H1 (cell line): ENCODE results near the gene MMS19. TPM values are rescaled to one million over a fixed set of nuclear protein-coding genes. Genes with fewer than 3 reads are reported as not detected.

Experiments used
- CTCF ChIA-PET: fragments of 300-600 bp; sonication (Branson Sonifier 250); formaldehyde crosslinking; loops from one replicate; lab custom pipeline; 2021; ENCODE audit not compliant: partially characterized antibody; lab: Charles Lee
- POLR2A ChIA-PET: fragments of 300-600 bp; sonication (Branson Sonifier 250); formaldehyde crosslinking; loops from one replicate; lab custom pipeline; 2021; ENCODE audit warnings: inconsistent platforms; ENCODE audit not compliant: partially characterized antibody; lab: Charles Lee
- DNase-seq, 2 experiments: peaks; one replicate each; pipeline versions ENCODE4 v3.0.0 to v3.0.0-alpha.2; 2010 to 2022; ENCODE audit warnings: low spot score in 2 of 2, low read depth in 1 of 2, mixed read lengths in 1 of 2
- FAIRE-seq: peaks from 2 replicates; lab custom pipeline; 2011; peaks lifted over from hg19 to GRCh38; lab: Jason Lieb, UNC
- H2AFZ ChIP-seq: 2 replicates; pipeline ENCODE4 v1.8.1; 2012; ENCODE audit warnings: low read length, inconsistent platforms
- H2AK5ac ChIP-seq: 2 replicates; pipeline ENCODE4 v1.6.1; 2013; ENCODE audit warnings: low read depth, low read length
- H2BK120ac ChIP-seq: replicated peaks from 2 replicates; pipeline ENCODE3; 2013; ENCODE audit warnings: low read depth, low read length, inconsistent platforms
- H2BK12ac ChIP-seq: 2 replicates; pipeline ENCODE4 v1.6.1; 2013; ENCODE audit warnings: low read depth, low read length
- H2BK15ac ChIP-seq: 2 replicates; pipeline ENCODE4 v1.6.1; 2013; ENCODE audit warnings: low read length
- H2BK20ac ChIP-seq: 2 replicates; pipeline ENCODE4 v1.6.1; 2013; ENCODE audit warnings: low read length
- H2BK5ac ChIP-seq: 2 replicates; pipeline ENCODE4 v1.6.1; 2013; ENCODE audit warnings: low read depth, low read length
- H3K14ac ChIP-seq: 2 replicates; pipeline ENCODE4 v1.6.1; 2013; ENCODE audit warnings: inconsistent platforms; ENCODE audit not compliant: insufficient read length
- H3K18ac ChIP-seq: 2 replicates; pipeline ENCODE4 v1.6.1; 2013; ENCODE audit warnings: low read length; ENCODE audit errors: extremely low read depth
- H3K23ac ChIP-seq: 2 replicates; pipeline ENCODE4 v1.6.1; 2013; ENCODE audit warnings: inconsistent platforms; ENCODE audit not compliant: insufficient read length
- H3K23me2 ChIP-seq: 2 replicates; pipeline ENCODE4 v1.6.1; 2013; ENCODE audit warnings: low read depth, low read length
- H3K27ac ChIP-seq: 2 replicates; pipeline ENCODE4 v1.6.1; 2011; ENCODE audit warnings: low read depth, low read length, inconsistent platforms
- H3K27me3 ChIP-seq, 4 experiments: replicated peaks in 1 of 4; 1 replicate in 1 of 4; 2 replicates in 3 of 4; pipeline versions ENCODE4 v1.6.1 to v1.8.1; 2011 to 2013; ENCODE audit warnings: low read length in 3 of 4, mild to moderate bottlenecking in 3 of 4, inconsistent platforms in 2 of 4, mixed read lengths in 2 of 4, moderate library complexity in 1 of 4; ENCODE audit not compliant: control insufficient read depth in 3 of 4, insufficient read depth in 3 of 4; ENCODE audit errors: extremely low read depth in 1 of 4
- H3K36me3 ChIP-seq, 4 experiments: 2 replicates each; pipeline versions ENCODE4 v1.6.1 to v1.8.1; 2011 to 2013; ENCODE audit warnings: mild to moderate bottlenecking in 4 of 4, low read length in 3 of 4, moderate library complexity in 2 of 4, control low read depth in 1 of 4, inconsistent platforms in 1 of 4; ENCODE audit not compliant: insufficient read depth in 4 of 4, control insufficient read depth in 2 of 4
- H3K4ac ChIP-seq: replicated peaks from 2 replicates; pipeline ENCODE3; 2013; ENCODE audit warnings: low read length, low read depth, mixed read lengths, inconsistent platforms; ENCODE audit not compliant: insufficient read length
- H3K4me1 ChIP-seq, 4 experiments: replicated peaks in 1 of 4; 1 replicate in 1 of 4; 2 replicates in 3 of 4; pipeline versions ENCODE4 v1.6.1 to v1.8.1; 2011 to 2013; ENCODE audit warnings: low read length in 3 of 4, inconsistent platforms in 2 of 4, mixed read lengths in 1 of 4; ENCODE audit not compliant: insufficient read depth in 4 of 4, control insufficient read depth in 3 of 4
- H3K4me2 ChIP-seq, 2 experiments: 2 replicates each; pipeline versions ENCODE4 v1.6.1 to v1.8.1; 2011 to 2013; ENCODE audit warnings: low read depth in 2 of 2, low read length in 2 of 2, control low read depth in 1 of 2, inconsistent platforms in 1 of 2, mild to moderate bottlenecking in 1 of 2; ENCODE audit not compliant: insufficient read depth in 1 of 2
- H3K4me3 ChIP-seq, 4 experiments: fragments of 200-600, 300-600 bp in 1 of 4; sonication (generic), shearing (Covaris generic), sonication (Bioruptor Twin) in 1 of 4; 2 replicates each; pipeline versions ENCODE4 v1.5.1 to v1.8.1; 2011 to 2016; ENCODE audit warnings: low read length in 4 of 4, low read depth in 3 of 4, control low read depth in 2 of 4, inconsistent platforms in 2 of 4, mild to moderate bottlenecking in 2 of 4, mixed read lengths in 1 of 4, moderate library complexity in 1 of 4; ENCODE audit not compliant: insufficient read depth in 2 of 4; ENCODE audit errors: extremely low read depth in 1 of 4
- H3K56ac ChIP-seq: replicated peaks from 2 replicates; pipeline ENCODE3; 2013; ENCODE audit warnings: low read depth, mild to moderate bottlenecking, mixed read lengths, low read length, inconsistent platforms; ENCODE audit not compliant: insufficient read length
- H3K79me1 ChIP-seq: 2 replicates; pipeline ENCODE4 v1.6.1; 2013; ENCODE audit warnings: low read depth, low read length, control low read depth
- H3K79me2 ChIP-seq, 2 experiments: 2 replicates each; pipeline versions ENCODE4 v1.6.1 to v1.8.1; 2012 to 2013; ENCODE audit warnings: low read length in 2 of 2, mild to moderate bottlenecking in 2 of 2, inconsistent platforms in 1 of 2; ENCODE audit not compliant: insufficient read depth in 2 of 2, control insufficient read depth in 1 of 2
- H3K9ac ChIP-seq, 4 experiments: replicated peaks in 1 of 4; 1 replicate in 1 of 4; 2 replicates in 3 of 4; pipeline versions ENCODE4 v1.6.1 to v1.8.1; 2011 to 2013; ENCODE audit warnings: low read depth in 3 of 4, low read length in 3 of 4, control low read depth in 2 of 4, mild to moderate bottlenecking in 2 of 4, moderate library complexity in 2 of 4, inconsistent platforms in 1 of 4; ENCODE audit errors: extremely low read depth in 1 of 4
- H3K9me3 ChIP-seq, 2 experiments: 2 replicates each; pipeline versions ENCODE4 v1.6.1 to v1.8.1; 2012 to 2013; ENCODE audit warnings: mild to moderate bottlenecking in 2 of 2, moderate library complexity in 2 of 2, control low read depth in 1 of 2, inconsistent platforms in 1 of 2, low read depth in 1 of 2, low read length in 1 of 2, mixed read lengths in 1 of 2; ENCODE audit not compliant: insufficient read depth in 2 of 2
- H4K20me1 ChIP-seq, 2 experiments: replicated peaks in 1 of 2; 2 replicates each; pipeline versions ENCODE3 to v1.8.1; 2011 to 2013; ENCODE audit warnings: inconsistent platforms in 2 of 2, low read length in 2 of 2, mild to moderate bottlenecking in 1 of 2; ENCODE audit not compliant: insufficient read depth in 2 of 2, control insufficient read depth in 1 of 2
- H4K5ac ChIP-seq: 2 replicates; pipeline ENCODE4 v1.6.1; 2013; ENCODE audit warnings: low read length, low read depth, mixed read lengths, inconsistent platforms; ENCODE audit not compliant: insufficient read length
- H4K8ac ChIP-seq: 2 replicates; pipeline ENCODE4 v1.8.0; 2013; ENCODE audit warnings: mild to moderate bottlenecking, moderate library complexity, low read length, inconsistent platforms; ENCODE audit not compliant: insufficient read depth; ENCODE audit errors: extremely low read depth
- H4K91ac ChIP-seq: replicated peaks from 2 replicates; pipeline ENCODE3; 2013; ENCODE audit warnings: low read length, mixed read lengths, inconsistent platforms; ENCODE audit not compliant: insufficient read length
- BACH1 ChIP-seq: IDR thresholded peaks from 2 replicates; pipeline ENCODE4 v1.6.1; 2012; ENCODE audit warnings: low read length, improper control_type of control experiment
- FOSL1 ChIP-seq: IDR thresholded peaks from 2 replicates; pipeline ENCODE4 v1.6.1; 2011; ENCODE audit warnings: mild to moderate bottlenecking, low read depth, low read length, moderate library complexity; ENCODE audit not compliant: insufficient read depth
- JUN ChIP-seq: IDR thresholded peaks from 2 replicates; pipeline ENCODE4 v1.6.1; 2011; ENCODE audit warnings: low read depth, mild to moderate bottlenecking, improper control_type of control experiment, low read length
- NANOG ChIP-seq: IDR thresholded peaks from 2 replicates; pipeline ENCODE4 v1.6.1; 2011; ENCODE audit warnings: low read length, low read depth, mild to moderate bottlenecking, inconsistent platforms; ENCODE audit not compliant: insufficient read depth, poor library complexity, severe bottlenecking
- NRF1 ChIP-seq: IDR thresholded peaks from 2 replicates; pipeline ENCODE4 v1.6.1; 2011; ENCODE audit warnings: mild to moderate bottlenecking, low read depth, low read length, improper control_type of control experiment
- PHF8 ChIP-seq: fragments of 200-600 bp; sonication (generic); conservative IDR thresholded peaks from 2 replicates; pipeline ENCODE4 v1.7.1; 2012; ENCODE audit warnings: low read depth, mild to moderate bottlenecking, inconsistent platforms, low read length, moderate library complexity
- POLR2A ChIP-seq, 2 experiments: IDR thresholded peaks; 1 replicate in 1 of 2; 2 replicates in 1 of 2; pipeline ENCODE4 v1.6.1; 2011; ENCODE audit warnings: low read depth in 2 of 2, low read length in 2 of 2, mild to moderate bottlenecking in 2 of 2; ENCODE audit errors: control extremely low read depth in 1 of 2
- RFX5 ChIP-seq: IDR thresholded peaks from 2 replicates; pipeline ENCODE4 v1.6.1; 2011; ENCODE audit warnings: low read depth, low read length, improper control_type of control experiment, borderline replicate concordance
- RXRA ChIP-seq: IDR thresholded peaks from 2 replicates; pipeline ENCODE4 v1.6.1; 2011; ENCODE audit warnings: low read depth, mild to moderate bottlenecking, low read length, moderate library complexity; ENCODE audit not compliant: insufficient read depth
- SIN3A ChIP-seq, 2 experiments: IDR thresholded peaks in 1 of 2; conservative IDR thresholded peaks in 1 of 2; 2 replicates each; pipeline ENCODE4 v1.6.1; 2011 to 2012; ENCODE audit warnings: low read length in 2 of 2, improper control_type of control experiment in 1 of 2, low read depth in 1 of 2, mild to moderate bottlenecking in 1 of 2
- TAF1 ChIP-seq: IDR thresholded peaks from 2 replicates; pipeline ENCODE4 v1.6.1; 2011; ENCODE audit warnings: mild to moderate bottlenecking, low read depth, low read length
- TAF7 ChIP-seq: optimal IDR thresholded peaks from 2 replicates; pipeline ENCODE3; 2011; ENCODE audit warnings: low read depth, mild to moderate bottlenecking, inconsistent platforms, low read length, moderate library complexity, borderline replicate concordance
- TCF12 ChIP-seq: IDR thresholded peaks from 2 replicates; pipeline ENCODE4 v1.6.1; 2011; ENCODE audit warnings: low read depth, mild to moderate bottlenecking, low read length
- TEAD4 ChIP-seq: IDR thresholded peaks from 2 replicates; pipeline ENCODE4 v1.6.1; 2012; ENCODE audit warnings: low read depth, low read length, inconsistent platforms, mixed read lengths
- YY1 ChIP-seq: IDR thresholded peaks from 2 replicates; pipeline ENCODE4 v1.6.1; 2011; ENCODE audit warnings: low read depth, mild to moderate bottlenecking, low read length
- WGBS, 2 experiments: shearing (Covaris generic) in 1 of 2; methylation state at CpG; one replicate each; pipeline versions ENCODE4 v1.1.6 to v1.1.7; 2013 to 2015; ENCODE audit warnings: low lambda C conversion rate in 2 of 2, mixed read lengths in 2 of 2, inconsistent platforms in 1 of 2, low coverage in 1 of 2, missing lambda C conversion rate in 1 of 2; ENCODE audit not compliant: insufficient replicate concordance in 2 of 2, insufficient coverage in 1 of 2, insufficient read length in 1 of 2; ENCODE audit errors: extremely low coverage in 1 of 2, missing lambda C conversion rate in 1 of 2; 5-methylcytosine and 5-hydroxymethylcytosine counted together
- polyA plus RNA-seq, 7 experiments: library from polyadenylated mRNA; depleted of rRNA in 3 of 7; stranded (reverse) in 5 of 7; unstranded in 2 of 7; fragments of >200 nt in 5 of 7; fragments of 200-250 nt in 2 of 7; gene quantifications; 1 replicate in 5 of 7; 2 replicates in 1 of 7; 4 replicates in 1 of 7; pipeline versions ENCODE4 v1.2.1 to v1.2.3, GENCODE V29; 2011 to 2013; ENCODE audit warnings: missing spikeins in 2 of 7, mixed read lengths in 2 of 7
- total RNA-seq: library from RNA; stranded (reverse); fragmentation: NEBNext Ultra II Directional; extraction: Animal tissue kit (Norgen Biotek cat#: 25700); gene quantifications from 2 replicates; pipeline ENCODE4 v1.2.1, GENCODE V29; 2021

Gene MMS19
- total and polyA plus RNA-seq, 2 of the 8 experiments (the other 6 are each of a cell fraction or from before 2014, with no cell fraction given), result 130 to 221 TPM

GRCh38 chr10:97444212-97444611 lies 54.0 kb downstream of the MMS19 start:
- no peak overlapping the region for H2BK5ac ChIP-seq
- peaks cover 15 to 41% of the 10 kb centered on the region in 2 experiments for H3K79me2 ChIP-seq
- no peak overlapping the region for H4K5ac ChIP-seq
- CTCF ChIA-PET, result interaction anchor here (0.7 to 2.5 kb wide), 7 partner anchors 11 to 168 kb away, joined by 3 to 19 read pairs (median 4); no protein-coding TSS in a partner anchor
- H3K18ac ChIP-seq, result no peak overlapping the region
- peaks cover 3 to 24% (median 15%) of the 10 kb centered on the region in 4 experiments; a peak in 6 of 8 replicates for H3K36me3 ChIP-seq
- peak overlapping the region; percentile 85 to 88; a peak in 2 of 4 replicates for H3K4me2 ChIP-seq
- H3K79me1 ChIP-seq, result peaks cover 10% of the 10 kb centered on the region
- H2BK12ac ChIP-seq, result no peak overlapping the region
- no peaks in the 10 kb centered on the region for H3K9me3 ChIP-seq
- H3K14ac ChIP-seq, result no peak overlapping the region
- peaks cover 0 to 8% (median under 1%) of the 10 kb centered on the region in 4 experiments; a peak in 5 of 7 replicates for H3K4me1 ChIP-seq
- H3K9ac ChIP-seq, result no peak overlapping the region
- FAIRE-seq, result no peak
- H4K20me1 ChIP-seq, result peaks cover 0 to 4% of the 10 kb centered on the region in 2 experiments
- H3K56ac ChIP-seq, result no peak overlapping the region
- H4K91ac ChIP-seq, result no peak overlapping the region
- no peak overlapping the region for H2AK5ac ChIP-seq
- peak overlapping the region in 2 of 4 experiments; percentile 1 to 85; a peak in 2 of 8 replicates for H3K4me3 ChIP-seq
- DNase-seq, result no peak
- H2BK20ac ChIP-seq, result no peak overlapping the region
- H3K27me3 ChIP-seq, result no peaks in the 10 kb centered on the region
- WGBS, 2 experiments, result 96% methylated on average over 1 of the region's 1 CpG; no CpG with 5 or more reads in 1 of the 2 experiments
- POLR2A ChIA-PET, result interaction anchor here (1.2 to 13.8 kb wide), 2 partner anchors 12 to 53 kb away, joined by 3 to 185 read pairs; no protein-coding TSS in a partner anchor
- no peak overlapping the region for H3K27ac ChIP-seq
- H2BK15ac ChIP-seq, result no peak overlapping the region
- H4K8ac ChIP-seq, result no peak overlapping the region
- H2BK120ac ChIP-seq, result no peak overlapping the region
- no peak overlapping the region for H2AFZ ChIP-seq
- no peak overlapping the region for H3K4ac ChIP-seq
- peaks cover 7% of the 10 kb centered on the region for H3K23me2 ChIP-seq
- no peak overlapping the region for H3K23ac ChIP-seq
- no peak for TF ChIP-seq PHF8
- TF ChIP-seq TAF1, result no peak
- TF ChIP-seq FOSL1, result no peak
- no peak for TF ChIP-seq NRF1
- TF ChIP-seq JUN, result no peak
- TF ChIP-seq TEAD4, result no peak
- no peak for TF ChIP-seq RFX5
- no peak for TF ChIP-seq RXRA
- no peak for TF ChIP-seq YY1
- TF ChIP-seq POLR2A (IDR thresholded peaks at IDR 0.05; ENCODE audit: control extremely low read depth in 1 of 2, low read depth in 2 of 2, low read length in 2 of 2), result no peak
- TF ChIP-seq SIN3A (conservative IDR thresholded peaks at IDR 0.05 in 1 of 2, IDR thresholded peaks at IDR 0.05 in 1 of 2; ENCODE audit: low read depth in 1 of 2, low read length in 2 of 2), result no peak
- TF ChIP-seq TCF12, result no peak
- no peak for TF ChIP-seq NANOG
- no peak for TF ChIP-seq BACH1
- no peak for TF ChIP-seq TAF7
